HepG2 (cell line): ENCODE results near the gene ECHDC1. TPM values are rescaled to one million over a fixed set of nuclear protein-coding genes. Genes with fewer than 3 reads are reported as not detected.

Experiments
- ISL2 ChIP-seq: sonication (generic); formaldehyde crosslinking; IDR thresholded peaks from 2 replicates; pipeline ENCODE4 v1.5.0; 2020; ENCODE audit warnings: missing genetic modification reagents
- JARID2 ChIP-seq: sonication (generic); formaldehyde crosslinking; IDR thresholded peaks from 2 replicates; pipeline ENCODE4 v1.8.1; 2023; ENCODE audit warnings: missing genetic modification reagents, inconsistent platforms; ENCODE audit not compliant: insufficient replicate concordance
- PAWR ChIP-seq: sonication (generic); formaldehyde crosslinking; IDR thresholded peaks from 2 replicates; pipeline ENCODE4 v1.4.0; 2020; ENCODE audit warnings: missing genetic modification reagents, mild to moderate bottlenecking, borderline replicate concordance
- POGZ ChIP-seq: sonication (generic); formaldehyde crosslinking; IDR thresholded peaks from 2 replicates; pipeline ENCODE4 v1.4.0; 2020; ENCODE audit warnings: mild to moderate bottlenecking, missing genetic modification reagents
- SCMH1 ChIP-seq: sonication (generic); formaldehyde crosslinking; IDR thresholded peaks from 2 replicates; pipeline ENCODE4 v1.9.0; 2021; ENCODE audit warnings: missing genetic modification reagents, mild to moderate bottlenecking, borderline replicate concordance
- TCF12 ChIP-seq, 2 experiments: fragments of 450-650 bp in 1 of 2; sonication (generic) in 1 of 2; formaldehyde crosslinking in 1 of 2; IDR thresholded peaks; 2 replicates each; pipeline versions ENCODE4 v1.6.1 to v1.8.0; 2017 to 2022; ENCODE audit warnings: antibody characterized with exemption in 1 of 2, mild to moderate bottlenecking in 1 of 2, missing genetic modification reagents in 1 of 2, moderate library complexity in 1 of 2
- ZNF468 ChIP-seq: sonication (generic); formaldehyde crosslinking; IDR thresholded peaks from 2 replicates; pipeline ENCODE4 v1.8.0; 2022; ENCODE audit warnings: mild to moderate bottlenecking, moderate library complexity, missing genetic modification reagents
- ZNF484 ChIP-seq: sonication (generic); formaldehyde crosslinking; IDR thresholded peaks from 2 replicates; pipeline ENCODE4 v1.5.1; 2020; ENCODE audit warnings: mild to moderate bottlenecking, low read depth, missing genetic modification reagents, borderline replicate concordance
- ZNF660 ChIP-seq: sonication (generic); formaldehyde crosslinking; IDR thresholded peaks from 2 replicates; pipeline ENCODE4 v1.5.1; 2020; ENCODE audit warnings: mild to moderate bottlenecking, low read depth, missing genetic modification reagents, borderline replicate concordance
- polyA plus RNA-seq, 8 experiments: library from polyadenylated mRNA; depleted of rRNA in 3 of 8; stranded (reverse) in 7 of 8; unstranded in 1 of 8; fragments of >200 nt; fragmentation: Illumina TruSeq in 4 of 8; extraction: Trizol in 4 of 8; gene quantifications; 2 replicates each; pipeline versions ENCODE4 v1.2.1 to v1.2.3, GENCODE V29; 2011 to 2016; ENCODE audit warnings: low read depth in 4 of 8, missing spikeins in 1 of 8, mixed read lengths in 1 of 8; ENCODE audit not compliant: insufficient read depth in 1 of 8
- total RNA-seq, 5 experiments: library from RNA; depleted of rRNA; stranded (reverse); fragments of >200 nt; fragmentation: Illumina TruSeq; extraction: Trizol; gene quantifications; 2 replicates each; pipeline ENCODE4 v1.2.3, GENCODE V29; 2016; ENCODE audit warnings: low read depth in 1 of 5
- TF ChIP-seq, protein P1 (sequence below): sonication (generic); formaldehyde crosslinking; IDR thresholded peaks from one replicate; pipeline ENCODE4 v1.5.1; 2020; ENCODE audit warnings: mild to moderate bottlenecking, missing genetic modification reagents; ENCODE audit errors: not compliant biosample characterization
- TF ChIP-seq, protein P2 (sequence below): sonication (generic); formaldehyde crosslinking; IDR thresholded peaks from 2 replicates; pipeline ENCODE4 v1.8.1; 2023; ENCODE audit warnings: mild to moderate bottlenecking, missing genetic modification reagents
- TF ChIP-seq, protein P3 (sequence below): sonication (generic); formaldehyde crosslinking; IDR thresholded peaks from 2 replicates; pipeline ENCODE4 v1.4.0; 2020; ENCODE audit warnings: mild to moderate bottlenecking, missing genetic modification reagents

ECHDC1 gene
- total and polyA plus RNA-seq, 2 of the 13 experiments (the other 11 are each of a cell fraction or from before 2014, with no cell fraction given), result 32.8 to 98.1 TPM

DNA sequence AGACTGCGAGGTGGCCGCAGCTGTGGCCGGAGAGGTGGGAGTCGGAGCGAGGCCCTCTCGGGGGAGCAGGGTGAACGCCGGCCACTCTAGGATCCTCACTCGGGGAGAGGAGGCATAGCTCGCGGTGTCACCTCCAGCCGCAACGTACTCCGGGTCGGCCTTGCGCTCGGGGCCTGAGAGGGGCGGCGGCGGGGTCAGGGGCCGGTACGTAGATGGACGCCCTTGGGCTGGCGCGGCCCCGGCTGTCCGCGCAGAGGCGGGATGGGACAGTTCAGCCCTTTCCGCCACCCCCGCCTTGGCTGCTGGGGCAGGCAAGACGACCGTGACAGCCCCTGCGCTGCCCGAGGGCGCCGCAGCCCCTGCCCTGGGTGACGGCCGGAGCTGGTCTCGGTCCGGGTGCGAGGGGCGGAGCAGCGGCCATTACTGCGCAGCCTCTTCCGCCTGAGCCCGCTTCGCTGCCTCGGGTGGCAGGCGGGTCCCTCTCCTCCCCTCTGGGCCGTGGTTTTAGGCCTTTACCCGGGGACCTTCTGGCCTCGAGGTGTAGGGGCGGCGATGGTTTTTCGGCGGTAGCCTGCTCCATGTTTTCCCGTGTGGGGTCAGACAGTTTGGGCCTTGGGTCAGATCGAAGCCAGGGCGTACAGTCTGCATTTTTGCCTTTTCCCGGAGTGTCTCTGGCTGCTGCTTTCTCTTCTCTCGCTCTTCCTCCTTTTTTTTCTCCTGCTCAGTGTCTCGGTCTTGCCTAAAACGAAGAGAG is 76.3 kb downstream of the ECHDC1 start (continued):
- TF ChIP-seq, protein P1, sequence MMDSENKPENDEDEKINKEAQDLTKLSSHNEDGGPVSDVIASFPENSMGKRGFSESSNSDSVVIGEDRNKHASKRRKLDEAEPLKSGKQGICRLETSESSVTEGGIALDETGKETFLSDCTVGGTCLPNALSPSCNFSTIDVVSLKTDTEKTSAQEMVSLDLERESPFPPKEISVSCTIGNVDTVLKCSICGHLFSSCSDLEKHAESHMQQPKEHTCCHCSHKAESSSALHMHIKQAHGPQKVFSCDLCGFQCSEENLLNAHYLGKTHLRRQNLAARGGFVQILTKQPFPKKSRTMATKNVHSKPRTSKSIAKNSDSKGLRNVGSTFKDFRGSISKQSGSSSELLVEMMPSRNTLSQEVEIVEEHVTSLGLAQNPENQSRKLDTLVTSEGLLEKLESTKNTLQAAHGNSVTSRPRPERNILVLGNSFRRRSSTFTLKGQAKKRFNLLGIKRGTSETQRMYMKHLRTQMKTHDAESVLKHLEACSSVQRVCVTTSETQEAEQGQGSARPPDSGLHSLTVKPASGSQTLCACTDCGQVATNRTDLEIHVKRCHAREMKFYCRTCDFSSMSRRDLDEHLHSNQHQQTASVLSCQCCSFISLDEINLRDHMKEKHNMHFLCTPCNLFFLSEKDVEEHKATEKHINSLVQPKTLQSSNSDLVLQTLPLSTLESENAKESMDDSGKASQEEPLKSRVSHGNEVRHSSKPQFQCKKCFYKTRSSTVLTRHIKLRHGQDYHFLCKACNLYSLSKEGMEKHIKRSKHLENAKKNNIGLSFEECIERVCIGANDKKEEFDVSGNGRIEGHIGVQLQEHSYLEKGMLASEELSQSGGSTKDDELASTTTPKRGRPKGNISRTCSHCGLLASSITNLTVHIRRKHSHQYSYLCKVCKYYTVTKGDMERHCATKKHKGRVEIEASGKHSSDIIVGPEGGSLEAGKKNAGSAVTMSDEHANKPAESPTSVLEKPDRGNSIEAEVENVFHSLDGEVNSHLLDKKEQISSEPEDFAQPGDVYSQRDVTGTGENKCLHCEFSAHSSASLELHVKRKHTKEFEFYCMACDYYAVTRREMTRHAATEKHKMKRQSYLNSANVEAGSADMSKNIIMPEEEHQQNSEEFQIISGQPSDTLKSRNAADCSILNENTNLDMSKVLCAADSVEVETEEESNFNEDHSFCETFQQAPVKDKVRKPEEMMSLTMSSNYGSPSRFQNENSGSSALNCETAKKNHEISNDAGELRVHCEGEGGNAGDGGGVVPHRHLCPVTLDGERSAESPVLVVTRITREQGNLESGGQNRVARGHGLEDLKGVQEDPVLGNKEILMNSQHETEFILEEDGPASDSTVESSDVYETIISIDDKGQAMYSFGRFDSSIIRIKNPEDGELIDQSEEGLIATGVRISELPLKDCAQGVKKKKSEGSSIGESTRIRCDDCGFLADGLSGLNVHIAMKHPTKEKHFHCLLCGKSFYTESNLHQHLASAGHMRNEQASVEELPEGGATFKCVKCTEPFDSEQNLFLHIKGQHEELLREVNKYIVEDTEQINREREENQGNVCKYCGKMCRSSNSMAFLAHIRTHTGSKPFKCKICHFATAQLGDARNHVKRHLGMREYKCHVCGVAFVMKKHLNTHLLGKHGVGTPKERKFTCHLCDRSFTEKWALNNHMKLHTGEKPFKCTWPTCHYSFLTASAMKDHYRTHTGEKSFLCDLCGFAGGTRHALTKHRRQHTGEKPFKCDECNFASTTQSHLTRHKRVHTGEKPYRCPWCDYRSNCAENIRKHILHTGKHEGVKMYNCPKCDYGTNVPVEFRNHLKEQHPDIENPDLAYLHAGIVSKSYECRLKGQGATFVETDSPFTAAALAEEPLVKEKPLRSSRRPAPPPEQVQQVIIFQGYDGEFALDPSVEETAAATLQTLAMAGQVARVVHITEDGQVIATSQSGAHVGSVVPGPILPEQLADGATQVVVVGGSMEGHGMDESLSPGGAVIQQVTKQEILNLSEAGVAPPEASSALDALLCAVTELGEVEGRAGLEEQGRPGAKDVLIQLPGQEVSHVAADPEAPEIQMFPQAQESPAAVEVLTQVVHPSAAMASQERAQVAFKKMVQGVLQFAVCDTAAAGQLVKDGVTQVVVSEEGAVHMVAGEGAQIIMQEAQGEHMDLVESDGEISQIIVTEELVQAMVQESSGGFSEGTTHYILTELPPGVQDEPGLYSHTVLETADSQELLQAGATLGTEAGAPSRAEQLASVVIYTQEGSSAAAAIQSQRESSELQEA (CRISPR knock-in tag), result peak; percentile 26
- TF ChIP-seq PAWR (CRISPR knock-in tag) (no peak; the same call in 1 of the 2 replicates), ZNF484 (CRISPR knock-in tag) (0 out of 2 replicates have a peak, but pooled peaks have one; percentile 53), TCF12 (IDR thresholded peaks at IDR 0.05) (no peak), TCF12 (CRISPR knock-in tag; IDR thresholded peaks at IDR 0.05) (peak; percentile 61; the same call in 1 of the 2 replicates), JARID2 (CRISPR knock-in tag) (peak; percentile 54), ISL2 (CRISPR knock-in tag) (peak; percentile 54), POGZ (CRISPR knock-in tag) (no peak; the same call in 1 of the 2 replicates), ZNF468 (0 out of 2 replicates have a peak, but pooled peaks have one; percentile 56), ZNF660 (no peak), SCMH1 (CRISPR knock-in tag) (no peak)
- TF ChIP-seq, protein P2, sequence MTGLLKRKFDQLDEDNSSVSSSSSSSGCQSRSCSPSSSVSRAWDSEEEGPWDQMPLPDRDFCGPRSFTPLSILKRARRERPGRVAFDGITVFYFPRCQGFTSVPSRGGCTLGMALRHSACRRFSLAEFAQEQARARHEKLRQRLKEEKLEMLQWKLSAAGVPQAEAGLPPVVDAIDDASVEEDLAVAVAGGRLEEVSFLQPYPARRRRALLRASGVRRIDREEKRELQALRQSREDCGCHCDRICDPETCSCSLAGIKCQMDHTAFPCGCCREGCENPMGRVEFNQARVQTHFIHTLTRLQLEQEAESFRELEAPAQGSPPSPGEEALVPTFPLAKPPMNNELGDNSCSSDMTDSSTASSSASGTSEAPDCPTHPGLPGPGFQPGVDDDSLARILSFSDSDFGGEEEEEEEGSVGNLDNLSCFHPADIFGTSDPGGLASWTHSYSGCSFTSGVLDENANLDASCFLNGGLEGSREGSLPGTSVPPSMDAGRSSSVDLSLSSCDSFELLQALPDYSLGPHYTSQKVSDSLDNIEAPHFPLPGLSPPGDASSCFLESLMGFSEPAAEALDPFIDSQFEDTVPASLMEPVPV (CRISPR knock-in tag), result 0 out of 2 replicates have a peak, but pooled peaks have one; percentile 55
- TF ChIP-seq, protein P3, sequence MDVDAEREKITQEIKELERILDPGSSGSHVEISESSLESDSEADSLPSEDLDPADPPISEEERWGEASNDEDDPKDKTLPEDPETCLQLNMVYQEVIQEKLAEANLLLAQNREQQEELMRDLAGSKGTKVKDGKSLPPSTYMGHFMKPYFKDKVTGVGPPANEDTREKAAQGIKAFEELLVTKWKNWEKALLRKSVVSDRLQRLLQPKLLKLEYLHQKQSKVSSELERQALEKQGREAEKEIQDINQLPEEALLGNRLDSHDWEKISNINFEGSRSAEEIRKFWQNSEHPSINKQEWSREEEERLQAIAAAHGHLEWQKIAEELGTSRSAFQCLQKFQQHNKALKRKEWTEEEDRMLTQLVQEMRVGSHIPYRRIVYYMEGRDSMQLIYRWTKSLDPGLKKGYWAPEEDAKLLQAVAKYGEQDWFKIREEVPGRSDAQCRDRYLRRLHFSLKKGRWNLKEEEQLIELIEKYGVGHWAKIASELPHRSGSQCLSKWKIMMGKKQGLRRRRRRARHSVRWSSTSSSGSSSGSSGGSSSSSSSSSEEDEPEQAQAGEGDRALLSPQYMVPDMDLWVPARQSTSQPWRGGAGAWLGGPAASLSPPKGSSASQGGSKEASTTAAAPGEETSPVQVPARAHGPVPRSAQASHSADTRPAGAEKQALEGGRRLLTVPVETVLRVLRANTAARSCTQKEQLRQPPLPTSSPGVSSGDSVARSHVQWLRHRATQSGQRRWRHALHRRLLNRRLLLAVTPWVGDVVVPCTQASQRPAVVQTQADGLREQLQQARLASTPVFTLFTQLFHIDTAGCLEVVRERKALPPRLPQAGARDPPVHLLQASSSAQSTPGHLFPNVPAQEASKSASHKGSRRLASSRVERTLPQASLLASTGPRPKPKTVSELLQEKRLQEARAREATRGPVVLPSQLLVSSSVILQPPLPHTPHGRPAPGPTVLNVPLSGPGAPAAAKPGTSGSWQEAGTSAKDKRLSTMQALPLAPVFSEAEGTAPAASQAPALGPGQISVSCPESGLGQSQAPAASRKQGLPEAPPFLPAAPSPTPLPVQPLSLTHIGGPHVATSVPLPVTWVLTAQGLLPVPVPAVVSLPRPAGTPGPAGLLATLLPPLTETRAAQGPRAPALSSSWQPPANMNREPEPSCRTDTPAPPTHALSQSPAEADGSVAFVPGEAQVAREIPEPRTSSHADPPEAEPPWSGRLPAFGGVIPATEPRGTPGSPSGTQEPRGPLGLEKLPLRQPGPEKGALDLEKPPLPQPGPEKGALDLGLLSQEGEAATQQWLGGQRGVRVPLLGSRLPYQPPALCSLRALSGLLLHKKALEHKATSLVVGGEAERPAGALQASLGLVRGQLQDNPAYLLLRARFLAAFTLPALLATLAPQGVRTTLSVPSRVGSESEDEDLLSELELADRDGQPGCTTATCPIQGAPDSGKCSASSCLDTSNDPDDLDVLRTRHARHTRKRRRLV (CRISPR knock-in tag), result no peak
